GM10266 (cell line): ENCODE results near the gene RNF183.
"Not testable (repeated sequence)": the region's sequence is repeated elsewhere in the genome, so short reads cannot be mapped to it uniquely, and the experiment has no call there.

Source experiments
- DNase-seq: peaks from one replicate; pipeline ENCODE4 v3.0.0; 2012; ENCODE audit errors: extremely low spot score
- CTCF ChIP-seq: IDR thresholded peaks from 2 replicates; pipeline ENCODE4 v1.5.1; 2012; ENCODE audit warnings: mild to moderate bottlenecking, low read depth; ENCODE audit not compliant: control insufficient read depth, insufficient read depth; ENCODE audit errors: missing control alignments

The RNF183 gene

GRCh38 chr9:113257863-113258262, 45.3 kb downstream of the RNF183 start:
- DNase-seq, result no peak
- no peak for TF ChIP-seq CTCF

- no peak for DNase-seq
- TF ChIP-seq CTCF, result no peak
Observed at GRCh38 chr9:113255438-113255837, 47.7 kb downstream of the RNF183 start.

GRCh38 chr9:113254991-113255390, 48.2 kb downstream of the RNF183 start:
- TF ChIP-seq CTCF, result no peak
- DNase-seq, result no peak

- no peak for DNase-seq
- no peak for TF ChIP-seq CTCF
Observed at GRCh38 chr9:113250807-113251206, 52.4 kb downstream of the RNF183 start.

GRCh38 chr9:113249661-113250060, 53.5 kb downstream of the RNF183 start:
- DNase-seq, result not testable (repeated sequence)

GRCh38 chr9:113247640-113248039, 55.5 kb downstream of the RNF183 start:
- no peak for TF ChIP-seq CTCF
- DNase-seq, result no peak
